Nephron (organoid): Measurements from ENCODE around the gene DDHD1.

Experiments used
- H3K27ac Mint-ChIP-seq, 3 experiments: 2 replicates each; pipeline ENCODE4 v1.8.0; 2020; ENCODE audit warnings: mixed read lengths in 3 of 3, mild to moderate bottlenecking in 2 of 3, moderate library complexity in 1 of 3
- H3K27me3 Mint-ChIP-seq: 2 replicates; pipeline ENCODE4 v1.8.0; 2021; ENCODE audit warnings: low read depth, mild to moderate bottlenecking, moderate library complexity, mixed read lengths
- H3K36me3 Mint-ChIP-seq: 2 replicates; pipeline ENCODE4 v1.8.0; 2020; ENCODE audit warnings: low read depth, mixed read lengths
- H3K4me1 Mint-ChIP-seq: 2 replicates; pipeline ENCODE4 v1.8.0; 2020; ENCODE audit warnings: mixed read lengths
- H3K4me3 Mint-ChIP-seq, 3 experiments: 2 replicates each; pipeline ENCODE4 v1.8.0; 2020; ENCODE audit warnings: mild to moderate bottlenecking in 3 of 3, mixed read lengths in 3 of 3, moderate library complexity in 2 of 3
- H3K9me3 Mint-ChIP-seq: 2 replicates; pipeline ENCODE4 v1.8.0; 2020; ENCODE audit warnings: mixed read lengths
- CTCF ChIP-seq, 3 experiments: fragments of 200-600 bp; sonication (generic); IDR thresholded peaks; one replicate each; pipeline ENCODE4 v1.5.0; 2021; ENCODE audit warnings: antibody characterized with exemption in 3 of 3; ENCODE audit not compliant: unreplicated experiment in 3 of 3

The DDHD1 gene

DNA sequence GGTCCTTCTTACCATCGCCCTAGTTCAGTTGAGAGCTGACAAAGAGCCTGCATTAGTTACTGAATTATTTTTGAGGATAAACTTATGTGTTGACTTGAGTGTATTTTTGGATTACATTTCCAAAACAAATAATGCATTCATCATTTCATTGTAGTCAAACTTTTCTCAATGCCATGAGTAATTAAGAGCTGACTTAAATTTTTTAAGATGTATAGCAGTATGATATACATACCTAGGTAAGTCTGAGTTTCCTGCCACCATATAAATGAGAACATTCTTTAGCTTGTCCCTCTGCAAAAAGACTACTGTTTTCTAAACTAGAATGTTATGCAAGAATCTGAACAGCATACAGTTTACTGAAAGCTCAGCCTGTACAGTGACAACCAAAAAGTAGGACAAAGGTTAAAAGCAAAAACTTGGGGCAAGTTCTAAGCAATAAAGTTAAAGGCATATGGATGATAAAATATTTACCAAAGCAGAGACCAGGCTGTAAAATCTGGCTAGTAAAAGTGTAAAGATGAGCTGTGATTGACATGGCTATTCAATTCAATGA, 120.2 kb downstream of the DDHD1 start:
- no peak for TF ChIP-seq CTCF (IDR thresholded peaks at IDR 0.05; ENCODE audit: unreplicated experiment in 3 of 3)
- no peak overlapping the region for H3K4me3 Mint-ChIP-seq
- H3K27me3 Mint-ChIP-seq = no peaks in the 10 kb centered on the region
- H3K27ac Mint-ChIP-seq = peak overlapping the region; percentile 22 to 61 (median 49)
- peaks cover 32% of the 10 kb centered on the region for H3K4me1 Mint-ChIP-seq
- no peaks in the 10 kb centered on the region for H3K9me3 Mint-ChIP-seq
- peaks cover 11% of the 10 kb centered on the region for H3K36me3 Mint-ChIP-seq

DNA sequence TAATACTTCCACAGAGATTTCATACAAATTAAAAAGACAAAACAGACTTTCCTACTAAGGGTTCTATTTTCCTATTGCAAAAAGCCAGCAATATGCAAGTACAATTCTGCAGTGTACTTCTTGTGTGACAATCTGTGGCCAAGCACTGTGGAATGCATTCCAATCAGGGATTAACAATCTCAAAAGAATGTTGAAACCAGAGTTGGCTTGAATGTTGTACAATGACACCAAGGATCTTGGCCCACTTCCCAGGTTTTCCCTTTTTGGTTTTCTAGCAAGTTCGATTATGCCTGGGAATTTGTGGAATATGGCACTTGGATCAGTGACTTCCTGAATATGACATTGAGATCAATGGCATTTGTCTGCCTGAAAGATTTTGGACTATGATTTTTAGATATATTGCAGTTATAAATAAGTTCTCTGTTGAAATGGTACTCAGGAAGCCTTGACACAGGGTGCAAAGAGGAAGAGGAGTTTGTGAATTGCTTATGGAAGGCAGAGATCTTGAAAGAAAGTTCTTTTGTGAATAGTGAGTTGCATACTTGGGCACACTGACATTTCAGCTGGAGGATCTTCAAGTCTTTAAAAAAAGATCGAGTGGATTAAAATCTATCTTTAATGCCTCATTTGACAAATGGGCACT, 120.8 kb downstream of the DDHD1 start:
- peak overlapping the region; percentile 22 to 61 (median 49) for H3K27ac Mint-ChIP-seq
- no peaks in the 10 kb centered on the region for H3K9me3 Mint-ChIP-seq
- H3K27me3 Mint-ChIP-seq = no peaks in the 10 kb centered on the region
- H3K4me3 Mint-ChIP-seq = no peak overlapping the region
- H3K4me1 Mint-ChIP-seq = peaks cover 32% of the 10 kb centered on the region
- peaks cover 4% of the 10 kb centered on the region for H3K36me3 Mint-ChIP-seq
- TF ChIP-seq CTCF (IDR thresholded peaks at IDR 0.05; ENCODE audit: unreplicated experiment in 3 of 3) = no peak

DNA sequence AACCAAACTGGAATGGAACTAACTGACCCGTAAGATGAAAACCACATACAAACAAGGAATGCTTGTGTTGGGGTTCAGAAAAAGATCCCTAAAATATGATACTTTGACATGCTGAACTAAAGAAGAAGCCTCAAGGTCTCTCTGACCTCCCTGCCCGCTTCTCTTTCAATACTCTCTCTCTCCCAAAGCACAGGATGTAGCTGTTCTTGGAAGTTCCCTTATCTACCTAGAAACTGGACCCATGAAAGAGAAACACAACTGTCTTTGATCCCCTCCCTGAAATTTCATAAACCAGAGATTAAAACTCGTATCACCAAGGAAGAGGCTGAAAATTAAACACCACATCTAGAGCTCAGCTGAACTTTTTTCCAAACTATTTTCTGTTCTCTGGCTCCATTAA, 125.6 kb downstream of the DDHD1 start:
- H3K27me3 Mint-ChIP-seq = no peaks in the 10 kb centered on the region
- no peaks in the 10 kb centered on the region for H3K36me3 Mint-ChIP-seq
- no peak overlapping the region for H3K27ac Mint-ChIP-seq
- peaks cover 5% of the 10 kb centered on the region for H3K4me1 Mint-ChIP-seq
- no peak for TF ChIP-seq CTCF (IDR thresholded peaks at IDR 0.05; ENCODE audit: unreplicated experiment in 3 of 3)
- H3K9me3 Mint-ChIP-seq = no peaks in the 10 kb centered on the region
- H3K4me3 Mint-ChIP-seq = no peak overlapping the region

DNA sequence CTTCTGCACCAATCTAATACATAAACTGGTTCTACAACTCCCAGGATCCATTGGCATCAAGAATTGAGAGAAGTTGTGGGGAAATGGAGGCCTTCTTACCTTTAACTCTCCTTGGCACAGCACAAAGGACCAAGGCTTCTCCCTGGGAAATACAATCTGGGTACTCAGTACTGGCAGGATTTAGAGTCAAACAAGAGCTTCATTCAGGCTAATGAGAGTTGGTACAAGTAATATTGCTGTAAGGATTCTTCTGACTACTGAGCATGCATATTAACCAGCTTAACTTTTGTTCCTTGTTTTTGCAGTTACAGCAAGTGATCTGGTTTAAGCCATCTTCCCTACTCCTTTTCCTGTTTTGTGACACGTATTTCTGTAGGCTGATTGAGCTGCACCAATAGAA, 126.1 kb downstream of the DDHD1 start:
- Mint-ChIP-seq H3K36me3 (no peaks in the 10 kb centered on the region), H3K9me3 (no peaks in the 10 kb centered on the region), H3K27ac (no peak overlapping the region), H3K4me1 (no peaks in the 10 kb centered on the region), H3K27me3 (no peaks in the 10 kb centered on the region), H3K4me3 (no peak overlapping the region)
- no peak for TF ChIP-seq CTCF (IDR thresholded peaks at IDR 0.05; ENCODE audit: unreplicated experiment in 3 of 3)

DNA sequence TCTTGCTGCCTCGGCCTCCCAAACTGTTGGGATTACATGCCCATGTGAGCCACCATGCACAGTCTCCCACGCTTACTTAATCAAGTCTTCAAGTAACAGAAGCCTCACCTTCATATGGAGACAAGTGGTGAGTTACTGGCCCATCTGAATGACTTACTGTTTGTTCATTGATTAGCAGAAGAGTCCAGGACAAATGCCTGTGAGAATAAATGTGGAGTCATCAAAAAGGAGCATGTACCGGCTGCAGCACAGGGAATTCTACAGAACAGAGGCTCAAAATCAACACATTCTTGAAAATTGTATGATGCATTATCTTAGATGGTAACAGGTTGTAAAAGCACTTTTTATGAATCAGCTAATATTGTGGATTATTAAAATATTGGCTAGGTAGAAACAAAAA, 129.8 kb downstream of the DDHD1 start:
- Mint-ChIP-seq H3K4me3 (no peak overlapping the region), H3K27me3 (no peaks in the 10 kb centered on the region), H3K36me3 (no peaks in the 10 kb centered on the region), H3K27ac (no peak overlapping the region), H3K9me3 (peaks cover 3% of the 10 kb centered on the region), H3K4me1 (no peaks in the 10 kb centered on the region)
- TF ChIP-seq CTCF (IDR thresholded peaks at IDR 0.05; ENCODE audit: unreplicated experiment in 3 of 3) = no peak

GRCh38 chr14:53022593-53022992, 130.5 kb downstream of the DDHD1 start:
- H3K36me3 Mint-ChIP-seq = no peaks in the 10 kb centered on the region
- H3K9me3 Mint-ChIP-seq = peaks cover 3% of the 10 kb centered on the region
- H3K4me3 Mint-ChIP-seq = no peak overlapping the region
- H3K4me1 Mint-ChIP-seq = no peaks in the 10 kb centered on the region
- peaks cover 4% of the 10 kb centered on the region for H3K27me3 Mint-ChIP-seq
- H3K27ac Mint-ChIP-seq = no peak overlapping the region
- TF ChIP-seq CTCF (IDR thresholded peaks at IDR 0.05; ENCODE audit: unreplicated experiment in 3 of 3) = no peak
